Thyroid gland (tissue), 4 donors: Measurements from ENCODE around the gene CNKSR2. TPM values are rescaled to one million over a fixed set of nuclear protein-coding genes. Genes with fewer than 3 reads are reported as not detected.

Experiments
- DNase-seq, 2 donors: peaks; one replicate each; pipeline ENCODE4 v3.0.0-alpha.2; 2019
- H3K27ac ChIP-seq, 3 donors: fragments of 200-600 bp; sonication (generic); 1 replicate in 2 of 3; 2 replicates in 1 of 3; pipeline ENCODE4 v1.5.1; 2016 to 2019; ENCODE audit warnings: mild to moderate bottlenecking in 1 of 3, moderate library complexity in 1 of 3
- H3K27me3 ChIP-seq: fragments of 200-600 bp; sonication (generic); one replicate; pipeline ENCODE4 v1.5.1; 2019
- H3K36me3 ChIP-seq, 2 donors: fragments of 200-600 bp; sonication (generic); one replicate each; pipeline ENCODE4 v1.5.1; 2016 to 2019
- H3K4me1 ChIP-seq, 2 donors: fragments of 200-600 bp; sonication (generic); one replicate each; pipeline ENCODE4 v1.5.1; 2017 to 2019
- H3K4me3 ChIP-seq, 3 donors: fragments of 200-600 bp; sonication (generic); replicated peaks in 1 of 3; 1 replicate in 2 of 3; 2 replicates in 1 of 3; pipeline ENCODE4 v1.5.1; 2016; ENCODE audit warnings: mild to moderate bottlenecking in 1 of 3
- H3K9me3 ChIP-seq: fragments of 200-600 bp; sonication (generic); one replicate; pipeline ENCODE4 v1.5.1; 2017
- CTCF ChIP-seq, 6 experiments: fragments of 200-600 bp in 3 of 6; fragments of 450-650 bp in 3 of 6; sonication (generic) in 3 of 6; IDR thresholded peaks; one replicate each; pipeline ENCODE4 v1.5.1; 2016 to 2019; ENCODE audit warnings: antibody characterized with exemption in 6 of 6, mild to moderate bottlenecking in 2 of 6, inconsistent platforms in 1 of 6, moderate library complexity in 1 of 6
- POLR2A ChIP-seq, 2 donors: fragments of 450-650 bp; IDR thresholded peaks; one replicate each; pipeline ENCODE4 v1.6.1; 2017; ENCODE audit warnings: antibody characterized with exemption in 2 of 2, mild to moderate bottlenecking in 2 of 2, moderate library complexity in 1 of 2
- WGBS, 2 donors: methylation state at CpG; one replicate each; pipeline ENCODE4 v1.1.5; 2017; 5-methylcytosine and 5-hydroxymethylcytosine counted together
- intact Hi-C: fragments of 100-400 bp; cut with DNase I; formaldehyde crosslinking; loops from one replicate; pipeline ENCODE4 v1.15.1; 2023
- total RNA-seq, 4 donors: library from RNA; depleted of rRNA; stranded (reverse); fragments of >200 nt; gene quantifications; one replicate each; pipeline ENCODE4 v1.2.3, GENCODE V29; 2016

The CNKSR2 gene
- total RNA-seq, 4 donors from 2014 or later: 4.2 to 10.9 (median 7.3) TPM

GRCh38 chrX:21658746-21659145, 284.5 kb downstream of the CNKSR2 start:
- no peak for DNase-seq
- WGBS, 2 donors: 35 to 43% methylated on average over 6 to 7 of the region's 23 CpGs
- Histone ChIP-seq H3K27me3 (no peaks in the 10 kb centered on the region), H3K36me3 (no peaks in the 10 kb centered on the region), H3K4me1 (peaks cover 0 to 4% of the 10 kb centered on the region in 2 donors), H3K27ac (no peak overlapping the region), H3K9me3 (no peaks in the 10 kb centered on the region), H3K4me3 (no peak overlapping the region)
- intact Hi-C loops: no loop called here
- no peak for TF ChIP-seq CTCF (IDR thresholded peaks at IDR 0.05)
- TF ChIP-seq POLR2A (IDR thresholded peaks at IDR 0.05): no peak

GRCh38 chrX:21659320-21659719, 285.1 kb downstream of the CNKSR2 start:
- Histone ChIP-seq H3K36me3 (no peaks in the 10 kb centered on the region), H3K4me3 (no peak overlapping the region), H3K27ac (no peak overlapping the region), H3K4me1 (peaks cover 0 to 4% of the 10 kb centered on the region in 2 donors), H3K27me3 (no peaks in the 10 kb centered on the region), H3K9me3 (no peaks in the 10 kb centered on the region)
- WGBS, 2 donors: 89 to 90% methylated on average over 3 of the region's 3 CpGs
- intact Hi-C loops: no loop called here
- DNase-seq: no peak
- TF ChIP-seq POLR2A (IDR thresholded peaks at IDR 0.05): no peak
- no peak for TF ChIP-seq CTCF (IDR thresholded peaks at IDR 0.05)

GRCh38 chrX:21660156-21660555, 285.9 kb downstream of the CNKSR2 start:
- intact Hi-C loops: no loop called here
- H3K27me3 ChIP-seq: no peaks in the 10 kb centered on the region
- H3K4me3 ChIP-seq: no peak overlapping the region
- no peak overlapping the region for H3K27ac ChIP-seq
- H3K4me1 ChIP-seq: peaks cover 0 to 4% of the 10 kb centered on the region in 2 donors
- H3K9me3 ChIP-seq: no peaks in the 10 kb centered on the region
- TF ChIP-seq CTCF (IDR thresholded peaks at IDR 0.05) (no peak), POLR2A (IDR thresholded peaks at IDR 0.05) (no peak)
- 85 to 88% methylated on average over 2 of the region's 2 CpGs for WGBS, 2 donors
- no peak for DNase-seq
- no peaks in the 10 kb centered on the region for H3K36me3 ChIP-seq

- TF ChIP-seq POLR2A (IDR thresholded peaks at IDR 0.05): no peak
- no peak for TF ChIP-seq CTCF (IDR thresholded peaks at IDR 0.05)
- no peaks in the 10 kb centered on the region for H3K9me3 ChIP-seq
- peaks cover 0 to 4% of the 10 kb centered on the region in 2 donors for H3K4me1 ChIP-seq
- no peaks in the 10 kb centered on the region for H3K27me3 ChIP-seq
- 82 to 90% methylated on average over 6 of the region's 6 CpGs for WGBS, 2 donors
- intact Hi-C loops: no loop called here
- H3K4me3 ChIP-seq: no peak overlapping the region
- no peak overlapping the region for H3K27ac ChIP-seq
- DNase-seq: no peak
- no peaks in the 10 kb centered on the region for H3K36me3 ChIP-seq
Measured at GRCh38 chrX:21661316-21661715, 287.1 kb downstream of the CNKSR2 start.

- Histone ChIP-seq H3K9me3 (no peaks in the 10 kb centered on the region), H3K27ac (no peak overlapping the region), H3K4me3 (no peak overlapping the region), H3K27me3 (no peaks in the 10 kb centered on the region), H3K4me1 (peaks cover 0 to 4% of the 10 kb centered on the region in 2 donors), H3K36me3 (no peaks in the 10 kb centered on the region)
- intact Hi-C loops: no loop called here
- 88% methylated on average over 4 of the region's 4 CpGs for WGBS, 2 donors
- TF ChIP-seq POLR2A (IDR thresholded peaks at IDR 0.05) (no peak), CTCF (IDR thresholded peaks at IDR 0.05) (no peak)
- DNase-seq: no peak
Measured at GRCh38 chrX:21662761-21663160, 288.5 kb downstream of the CNKSR2 start.
